GDM1 (cell line): ENCODE measurements around the gene MBD3L4.
"Not testable (repeated sequence)": the region's sequence is repeated elsewhere in the genome, so short reads cannot be mapped to it uniquely, and the experiment has no call there.

Experiments used
- DNase-seq: peaks from one replicate; lab custom pipeline; 2025; lab: John Stamatoyannopoulos, UW

Gene MBD3L4

GRCh38 chr19:7040079-7040478, at the start of gene MBD3L4:
MBD3L4 (minus strand) TSS chr19:7040179; CDS start chr19:7040144, 35 bp downstream.
- not testable (repeated sequence) for DNase-seq

- no peak for DNase-seq
These were observed 49.0 kb upstream of the MBD3L4 start for GRCh38 chr19:7088999-7089398.

- DNase-seq = no peak
These were observed 43.3 kb upstream of the MBD3L4 start for GRCh38 chr19:7083076-7083956.

GRCh38 chr19:7078008-7078407, 38.0 kb upstream of the MBD3L4 start:
- no peak for DNase-seq

- no peak for DNase-seq
These were observed 36.2 kb upstream of the MBD3L4 start for GRCh38 chr19:7076151-7076550.

- DNase-seq = no peak
These were observed 34.8 kb upstream of the MBD3L4 start for GRCh38 chr19:7074705-7075282.

- DNase-seq = no peak
These were observed 32.6 kb upstream of the MBD3L4 start for GRCh38 chr19:7072541-7072940.

GRCh38 chr19:7069904-7070226, 29.9 kb upstream of the MBD3L4 start:
- DNase-seq = no peak

- peak; percentile 96 for DNase-seq
These were observed 29.3 kb upstream of the MBD3L4 start, which contains the start of gene ZNF557 for GRCh38 chr19:7069042-7069903. ZNF557 (plus strand) TSS chr19:7069703; CDS start chr19:7075075, 5,372 bp downstream.

GRCh38 chr19:7068599-7068998, 28.6 kb upstream of the MBD3L4 start:
- no peak for DNase-seq

GRCh38 chr19:7067716-7068115, 27.7 kb upstream of the MBD3L4 start:
- DNase-seq = no peak

GRCh38 chr19:7067122-7067521, 27.1 kb upstream of the MBD3L4 start:
- not testable (repeated sequence) for DNase-seq

- DNase-seq = no peak
These were observed 23.9 kb upstream of the MBD3L4 start for GRCh38 chr19:7063764-7064418.

- no peak for DNase-seq
These were observed 23.4 kb upstream of the MBD3L4 start for GRCh38 chr19:7063339-7063738.

- not testable (repeated sequence) for DNase-seq
These were observed 20.0 kb upstream of the MBD3L4 start for GRCh38 chr19:7059977-7060376.

- not testable (repeated sequence) for DNase-seq
These were observed 18.6 kb upstream of the MBD3L4 start, which contains the start of gene MBD3L3 for GRCh38 chr19:7058576-7058975. MBD3L3 (minus strand) TSS chr19:7058676; CDS start chr19:7058605, 71 bp downstream.

GRCh38 chr19:7056371-7056770, 16.4 kb upstream of the MBD3L4 start:
- DNase-seq = not testable (repeated sequence)

GRCh38 chr19:7055679-7056078, 15.7 kb upstream of the MBD3L4 start:
- DNase-seq = not testable (repeated sequence)

- not testable (repeated sequence) for DNase-seq
These were observed 14.8 kb upstream of the MBD3L4 start for GRCh38 chr19:7054635-7055368.

GRCh38 chr19:7052896-7053295, 12.9 kb upstream of the MBD3L4 start:
- DNase-seq = not testable (repeated sequence)

- DNase-seq = not testable (repeated sequence)
These were observed 11.4 kb upstream of the MBD3L4 start for GRCh38 chr19:7051421-7051820.
